BJ (cell line): ENCODE data around the gene ATG2B. TPM values are rescaled to one million over a fixed set of nuclear protein-coding genes. Genes with fewer than 3 reads are reported as not detected.

Experiments
- CTCF ChIA-PET: fragments of 350-600 bp; formaldehyde crosslinking; extraction: SDS; loops from one replicate; lab custom pipeline; 2021; ENCODE audit warnings: antibody characterized with exemption, inconsistent platforms; lab: Yijun Ruan, JAX
- POLR2A ChIA-PET: fragments of 300-600 bp; sonication (Branson Sonifier 250); formaldehyde crosslinking; extraction: SDS; loops from one replicate; lab custom pipeline; 2021; ENCODE audit warnings: antibody characterized with exemption; lab: Charles Lee
- DNase-seq: peaks from one replicate; pipeline ENCODE4 v3.0.0-alpha.2; 2011; ENCODE audit warnings: low read depth
- H3K27me3 ChIP-seq: 2 replicates; pipeline ENCODE4 v1.6.0; 2011; ENCODE audit warnings: low read length; ENCODE audit not compliant: control insufficient read depth, insufficient read depth
- H3K36me3 ChIP-seq: 2 replicates; pipeline ENCODE4 v1.5.1; 2011; ENCODE audit warnings: low read length; ENCODE audit not compliant: control insufficient read depth, insufficient read depth
- H3K4me3 ChIP-seq: 2 replicates; pipeline ENCODE4 v1.5.1; 2011; ENCODE audit warnings: low read depth, mild to moderate bottlenecking, control low read depth, low read length
- polyA minus RNA-seq: library from RNA; depleted of rRNA, polyadenylated mRNA; stranded (reverse); fragments of >200 nt; gene quantifications from 2 replicates; pipeline ENCODE4 v1.2.3, GENCODE V29; 2011; rRNA and poly(A)+ RNA removed
- polyA plus RNA-seq: library from polyadenylated mRNA; depleted of rRNA; stranded (reverse); fragments of >200 nt; gene quantifications from 2 replicates; pipeline ENCODE4 v1.2.3, GENCODE V29; 2011; rRNA removed
- TF ChIP-seq, protein P1 (sequence below): IDR thresholded peaks from 2 replicates; pipeline ENCODE4 v1.5.1; 2011; ENCODE audit warnings: low read depth, mild to moderate bottlenecking, control low read depth, inconsistent platforms, low read length, moderate library complexity; ENCODE audit not compliant: insufficient read depth

The ATG2B gene
- 11.6 and 17.1 TPM in 2 replicates for polyA plus RNA-seq
- polyA minus RNA-seq = 18.4 and 21.2 TPM in 2 replicates

DNA sequence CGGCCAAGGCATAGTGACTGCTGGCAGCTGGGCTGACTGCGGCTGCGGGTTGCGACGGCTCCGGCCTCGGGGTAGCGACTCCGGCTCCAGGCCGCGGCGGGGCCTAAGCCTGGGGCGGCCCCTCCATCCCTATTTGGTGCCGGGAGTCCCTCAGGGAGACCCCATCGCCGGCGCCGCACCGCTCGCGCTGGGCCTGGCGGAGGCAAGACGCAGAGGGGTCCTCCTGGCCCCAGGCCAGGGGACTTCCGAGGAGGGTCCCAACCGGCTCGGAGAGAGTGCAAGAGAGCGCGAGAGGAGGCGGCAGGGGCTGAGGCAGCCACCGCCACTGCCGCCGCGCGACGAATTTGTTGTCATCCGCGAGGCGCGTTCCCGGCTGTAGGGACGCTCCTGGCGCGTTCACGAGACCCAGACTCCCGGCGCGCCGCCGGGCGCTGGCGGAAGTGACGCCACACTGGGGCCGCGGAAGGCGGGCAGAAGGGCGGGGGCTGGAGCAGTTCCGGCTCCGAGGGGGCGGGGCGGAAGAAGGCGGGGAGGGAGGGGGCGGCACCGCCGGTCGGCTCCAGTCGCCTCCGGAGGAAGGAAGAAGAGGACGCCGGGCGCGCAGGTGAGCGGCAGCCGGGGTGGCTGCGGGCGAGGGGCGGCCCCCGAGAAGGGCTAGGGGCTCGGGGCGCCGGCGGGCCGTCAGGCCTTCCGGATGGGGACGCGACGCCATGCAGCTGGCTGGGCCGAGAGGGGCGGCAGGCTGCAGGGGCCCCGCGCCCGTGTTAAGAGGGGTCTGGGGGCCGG, at the start of gene ATG2B, which contains the start of gene GSKIP:
Gene ATG2B (minus strand): TSS at position 377 of the 786 bp plus-strand sequence. CDS start 365 bp downstream, at position 12.
Gene GSKIP (plus strand): TSS at position 562 of the 786 bp plus-strand sequence. CDS start 18,722 bp downstream, outside the sequence.
- peak; percentile 37 for DNase-seq
- Histone ChIP-seq H3K27me3 (no peaks in the 10 kb centered on the region), H3K4me3 (peak within 1 kb of the TSS; percentile 93), H3K36me3 (no peaks in the 10 kb centered on the region)
- ChIA-PET CTCF (interaction anchor here (1.0 to 1.3 kb wide), 2 partner anchors 17 to 18 kb away, joined by 3 to 4 read pairs; no protein-coding TSS in a partner anchor), POLR2A (no interaction called here)
- TF ChIP-seq, protein P1, sequence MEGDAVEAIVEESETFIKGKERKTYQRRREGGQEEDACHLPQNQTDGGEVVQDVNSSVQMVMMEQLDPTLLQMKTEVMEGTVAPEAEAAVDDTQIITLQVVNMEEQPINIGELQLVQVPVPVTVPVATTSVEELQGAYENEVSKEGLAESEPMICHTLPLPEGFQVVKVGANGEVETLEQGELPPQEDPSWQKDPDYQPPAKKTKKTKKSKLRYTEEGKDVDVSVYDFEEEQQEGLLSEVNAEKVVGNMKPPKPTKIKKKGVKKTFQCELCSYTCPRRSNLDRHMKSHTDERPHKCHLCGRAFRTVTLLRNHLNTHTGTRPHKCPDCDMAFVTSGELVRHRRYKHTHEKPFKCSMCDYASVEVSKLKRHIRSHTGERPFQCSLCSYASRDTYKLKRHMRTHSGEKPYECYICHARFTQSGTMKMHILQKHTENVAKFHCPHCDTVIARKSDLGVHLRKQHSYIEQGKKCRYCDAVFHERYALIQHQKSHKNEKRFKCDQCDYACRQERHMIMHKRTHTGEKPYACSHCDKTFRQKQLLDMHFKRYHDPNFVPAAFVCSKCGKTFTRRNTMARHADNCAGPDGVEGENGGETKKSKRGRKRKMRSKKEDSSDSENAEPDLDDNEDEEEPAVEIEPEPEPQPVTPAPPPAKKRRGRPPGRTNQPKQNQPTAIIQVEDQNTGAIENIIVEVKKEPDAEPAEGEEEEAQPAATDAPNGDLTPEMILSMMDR = no peak

- no peak for DNase-seq
- no peak overlapping the region for H3K4me3 ChIP-seq
- H3K36me3 ChIP-seq = no peaks in the 10 kb centered on the region
- ChIA-PET CTCF (interaction anchor here (1.2 kb wide), 1 partner anchor 25 kb away, joined by 4 read pairs; no protein-coding TSS in a partner anchor), POLR2A (no interaction called here)
- TF ChIP-seq, protein P1 = no peak
- no peaks in the 10 kb centered on the region for H3K27me3 ChIP-seq
These were observed 47.0 kb upstream of the ATG2B start for GRCh38 chr14:96410119-96410518.

- H3K27me3 ChIP-seq = no peaks in the 10 kb centered on the region
- no peak for DNase-seq
- TF ChIP-seq, protein P1 = no peak
- H3K4me3 ChIP-seq = no peak overlapping the region
- CTCF ChIA-PET = interaction anchor here (1.2 kb wide), 1 partner anchor 25 kb away, joined by 4 read pairs; no protein-coding TSS in a partner anchor
- no peaks in the 10 kb centered on the region for H3K36me3 ChIP-seq
- POLR2A ChIA-PET = no interaction called here
These were observed 46.6 kb upstream of the ATG2B start for GRCh38 chr14:96409701-96410100.

GRCh38 chr14:96408608-96409007, 45.5 kb upstream of the ATG2B start:
- TF ChIP-seq, protein P1 = no peak
- DNase-seq = no peak
- POLR2A ChIA-PET = no interaction called here
- no peak overlapping the region for H3K4me3 ChIP-seq
- no peaks in the 10 kb centered on the region for H3K36me3 ChIP-seq
- H3K27me3 ChIP-seq = no peaks in the 10 kb centered on the region
- CTCF ChIA-PET = no interaction called here

- ChIA-PET POLR2A (no interaction called here), CTCF (no interaction called here)
- DNase-seq = no peak
- H3K27me3 ChIP-seq = 0 out of 2 replicates have a peak, but pooled peaks cover 1% of the 10 kb centered on the region
- no peak overlapping the region for H3K4me3 ChIP-seq
- TF ChIP-seq, protein P1 = no peak
- H3K36me3 ChIP-seq = no peaks in the 10 kb centered on the region
These were observed 44.9 kb upstream of the ATG2B start for GRCh38 chr14:96407935-96408570.
